22Rv1 (cell line): Measurements from ENCODE around the gene ENPP4.

Experiments
- H3K27ac ChIP-seq: fragments of 450-650 bp; 2 replicates; pipeline ENCODE4 v1.5.1; 2017
- CTCF ChIP-seq: fragments of 450-650 bp; IDR thresholded peaks from 2 replicates; pipeline ENCODE4 v1.5.1; 2017; ENCODE audit warnings: mild to moderate bottlenecking
- ZFX ChIP-seq: fragments of 450-650 bp; IDR thresholded peaks from 2 replicates; pipeline ENCODE4 v1.6.1; 2017; ENCODE audit warnings: antibody characterized with exemption, borderline replicate concordance

Gene ENPP4

GRCh38 chr6:46184114-46184513, 54.3 kb downstream of the ENPP4 start:
- H3K27ac ChIP-seq = no peak overlapping the region
- no peak for TF ChIP-seq ZFX
- TF ChIP-seq CTCF = no peak

GRCh38 chr6:46186583-46186982, 56.8 kb downstream of the ENPP4 start:
- H3K27ac ChIP-seq = peak overlapping the region; percentile 69
- TF ChIP-seq ZFX (no peak), CTCF (no peak)

DNA sequence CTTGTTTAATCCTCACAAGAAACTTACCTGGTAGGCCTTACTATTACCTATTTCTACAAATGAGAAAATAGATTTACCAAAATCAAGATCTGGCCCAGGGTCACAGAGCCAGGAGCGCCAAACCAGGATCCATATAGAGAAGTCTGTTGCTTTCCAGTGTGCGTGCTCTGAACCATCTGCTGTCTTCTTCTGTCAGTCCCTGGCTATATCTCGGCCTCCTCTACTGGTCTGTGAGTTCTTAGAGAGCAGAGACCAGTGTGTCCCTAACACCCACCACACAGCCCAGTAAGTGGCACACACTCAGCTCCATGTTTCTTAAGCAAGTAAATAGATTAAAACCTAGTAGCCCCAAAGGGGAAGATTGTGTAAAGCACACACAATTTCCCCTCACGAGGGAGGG, 59.9 kb downstream of the ENPP4 start:
- TF ChIP-seq CTCF (no peak), ZFX (no peak)
- H3K27ac ChIP-seq = peak overlapping the region; percentile 69

DNA sequence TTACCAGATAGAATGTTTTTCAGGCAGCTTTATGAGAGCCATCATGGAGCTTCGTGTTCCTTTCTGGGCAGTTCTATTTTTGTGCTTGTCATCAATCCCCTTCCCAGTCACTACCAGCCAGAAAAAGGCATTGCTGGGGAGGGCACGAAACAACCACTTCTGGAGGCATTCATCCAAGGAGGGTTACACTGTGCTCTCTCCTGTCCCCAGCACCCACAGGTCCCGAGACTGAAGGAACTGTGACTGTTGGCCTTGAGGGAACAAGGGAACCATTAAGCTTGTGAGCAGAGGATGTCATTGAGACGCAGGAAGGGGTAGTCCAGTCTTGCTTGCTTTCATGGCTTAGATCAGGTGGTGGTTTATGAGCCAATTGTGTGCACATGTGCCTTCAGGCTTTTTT, 61.1 kb downstream of the ENPP4 start:
- no peak for TF ChIP-seq ZFX
- TF ChIP-seq CTCF = no peak
- peak overlapping the region; percentile 69 for H3K27ac ChIP-seq

- TF ChIP-seq ZFX = no peak
- TF ChIP-seq CTCF = no peak
- H3K27ac ChIP-seq = no peak overlapping the region
Observed at GRCh38 chr6:46191961-46192360, 62.2 kb downstream of the ENPP4 start.
